Measurements from ENCODE around the gene CSNK1G1. TPM values are rescaled to one million over a fixed set of nuclear protein-coding genes. Genes with fewer than 3 reads are reported as not detected.
"Not testable (repeated sequence)": the region's sequence is repeated elsewhere in the genome, so short reads cannot be mapped to it uniquely, and the experiment has no call there.

Gene CSNK1G1
- total and polyA plus RNA-seq, 2 of the 8 experiments (the other 6 are each of a cell fraction or from before 2014, with no cell fraction given), result 6.0 to 12.9 TPM

DNA sequence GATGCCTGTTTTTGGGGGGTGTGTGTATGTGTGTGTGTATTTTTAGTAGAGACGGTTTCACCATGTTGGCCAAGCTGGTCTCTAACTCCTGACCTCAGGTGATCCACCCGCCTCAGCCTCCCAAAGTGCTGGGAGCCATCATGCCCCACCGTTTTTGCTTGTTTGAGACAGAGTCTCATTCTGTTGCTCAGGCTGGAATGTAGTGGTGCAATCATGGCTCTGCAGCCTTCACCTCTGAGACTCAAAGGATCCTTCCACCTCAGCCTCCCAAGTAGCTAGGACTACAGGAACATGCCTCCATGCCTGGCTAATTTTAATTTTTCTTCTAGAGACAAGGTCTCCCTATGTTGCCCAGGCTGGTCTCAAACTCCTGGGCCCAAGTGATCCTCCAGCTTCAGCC lies 36.5 kb upstream of the CSNK1G1 start:
- H4K5ac ChIP-seq (ENCODE audit: insufficient read length, low read depth, low read length); H2BK12ac ChIP-seq (ENCODE audit: low read depth, low read length); H3K4ac ChIP-seq (replicated peaks; ENCODE audit: insufficient read length, low read depth, low read length); H2BK20ac ChIP-seq (ENCODE audit: low read length); H3K79me1 ChIP-seq (ENCODE audit: low read depth, low read length); H3K23ac ChIP-seq (ENCODE audit: insufficient read length); FAIRE-seq; H2AFZ ChIP-seq (ENCODE audit: low read length); H2BK5ac ChIP-seq (ENCODE audit: low read depth, low read length); H3K9me3 ChIP-seq (ENCODE audit: insufficient read depth in 2 of 2, low read depth in 1 of 2, low read length in 1 of 2); H4K91ac ChIP-seq (replicated peaks; ENCODE audit: insufficient read length, low read length); DNase-seq (ENCODE audit: low read depth in 1 of 2, low spot score in 2 of 2); H2BK15ac ChIP-seq (ENCODE audit: low read length); H3K14ac ChIP-seq (ENCODE audit: insufficient read length); H4K8ac ChIP-seq (ENCODE audit: extremely low read depth, insufficient read depth, low read length); H3K79me2 ChIP-seq (ENCODE audit: control insufficient read depth in 1 of 2, insufficient read depth in 2 of 2, low read length in 2 of 2); H3K56ac ChIP-seq (replicated peaks; ENCODE audit: insufficient read length, low read depth, low read length); H2AK5ac ChIP-seq (ENCODE audit: low read depth, low read length); H3K27ac ChIP-seq (ENCODE audit: low read depth, low read length); H4K20me1 ChIP-seq (replicated peaks in 1 of 2; ENCODE audit: control insufficient read depth in 1 of 2, insufficient read depth in 2 of 2, low read length in 2 of 2); H3K9ac ChIP-seq (replicated peaks in 1 of 4; ENCODE audit: extremely low read depth in 1 of 4, low read depth in 3 of 4, low read length in 3 of 4); H3K23me2 ChIP-seq (ENCODE audit: low read depth, low read length); H3K4me3 ChIP-seq (ENCODE audit: extremely low read depth in 1 of 4, insufficient read depth in 2 of 4, low read depth in 3 of 4, low read length in 4 of 4); H3K27me3 ChIP-seq (replicated peaks in 1 of 4; ENCODE audit: control insufficient read depth in 3 of 4, extremely low read depth in 1 of 4, insufficient read depth in 3 of 4, low read length in 3 of 4); H3K4me2 ChIP-seq (ENCODE audit: insufficient read depth in 1 of 2, low read depth in 2 of 2, low read length in 2 of 2); H3K4me1 ChIP-seq (replicated peaks in 1 of 4; ENCODE audit: control insufficient read depth in 3 of 4, insufficient read depth in 4 of 4, low read length in 3 of 4); H2BK120ac ChIP-seq (replicated peaks; ENCODE audit: low read depth, low read length); H3K18ac ChIP-seq (ENCODE audit: extremely low read depth, low read length): not testable (repeated sequence)
- POLR2A ChIA-PET (ENCODE audit: partially characterized antibody), result interaction anchor here (0.6 to 0.9 kb wide), 2 partner anchors 178 to 214 kb away, joined by 3 read pairs; no protein-coding TSS in a partner anchor
- 88% methylated on average over 3 of the region's 3 CpGs; no CpG with 5 or more reads in 1 of the 2 experiments for WGBS, 2 experiments (ENCODE audit: extremely low coverage in 1 of 2, insufficient coverage in 1 of 2, insufficient read length in 1 of 2, insufficient replicate concordance in 2 of 2, low coverage in 1 of 2, low lambda C conversion rate in 2 of 2, missing lambda C conversion rate in 1 of 2)
- peaks cover 0 to 23% (median 11%) of the 10 kb centered on the region in 4 experiments; a peak in 5 of 8 replicates for H3K36me3 ChIP-seq (ENCODE audit: control insufficient read depth in 2 of 4, insufficient read depth in 4 of 4, low read length in 3 of 4)
- CTCF ChIA-PET (ENCODE audit: partially characterized antibody), result interaction anchor here (0.7 to 1.4 kb wide), 2 partner anchors 12 to 277 kb away, joined by 3 read pairs; no protein-coding TSS in a partner anchor
